Body of pancreas (tissue), 4 donors: ENCODE data around the gene FEM1B. TPM values are rescaled to one million over a fixed set of nuclear protein-coding genes. Genes with fewer than 3 reads are reported as not detected.

Experiments
- ATAC-seq: fragments of 150-250 bp; one replicate; pipeline ENCODE4 v1.9.1; 2016
- DNase-seq, 4 donors: peaks; one replicate each; pipeline ENCODE4 v3.0.0-alpha.2; 2019
- H3K27ac ChIP-seq, 4 donors: fragments of 200-600 bp; sonication (generic); 1 replicate in 3 of 4; 2 replicates in 1 of 4; pipeline versions ENCODE4 v1.5.1 to v1.6.1; 2016 to 2019; ENCODE audit warnings: mild to moderate bottlenecking in 1 of 4, mixed read lengths in 1 of 4, moderate library complexity in 1 of 4
- H3K27me3 ChIP-seq, 2 donors: fragments of 200-600 bp; sonication (generic); one replicate each; pipeline ENCODE4 v1.6.0; 2016; ENCODE audit warnings: mild to moderate bottlenecking in 1 of 2
- H3K36me3 ChIP-seq, 2 donors: fragments of 200-600 bp; sonication (generic); replicated peaks in 1 of 2; 2 replicates each; pipeline ENCODE4 v1.5.1; 2016; ENCODE audit warnings: low read depth in 2 of 2; ENCODE audit not compliant: insufficient read depth in 1 of 2
- H3K4me1 ChIP-seq: fragments of 200-600 bp; sonication (generic); one replicate; pipeline ENCODE4 v1.6.0; 2016
- H3K4me3 ChIP-seq, 2 donors: fragments of 200-600 bp; sonication (generic); 1 replicate in 1 of 2; 2 replicates in 1 of 2; pipeline ENCODE4 v1.5.1; 2016 to 2019
- H3K9me3 ChIP-seq, 3 donors: fragments of 200-600 bp; sonication (generic); 1 replicate in 2 of 3; 2 replicates in 1 of 3; pipeline ENCODE4 v1.5.1; 2016
- POLR2A ChIP-seq, 3 donors: fragments of 450-650 bp; IDR thresholded peaks; one replicate each; pipeline ENCODE4 v1.6.1; 2016; ENCODE audit warnings: antibody characterized with exemption in 3 of 3, mild to moderate bottlenecking in 2 of 3
- whole genome bisulfite sequencing, 2 donors: methylation state at CpG; one replicate each; pipeline ENCODE4 v1.1.5; 2017; 5-methylcytosine and 5-hydroxymethylcytosine counted together
- intact Hi-C: fragments of 100-400 bp; cut with DNase I; formaldehyde crosslinking; loops from one replicate; pipeline ENCODE4 v1.15.1; 2023
- total RNA-seq, 2 donors: library from RNA; depleted of rRNA; stranded (reverse); fragments of >200 nt; gene quantifications; one replicate each; pipeline ENCODE4 v1.1.0, GENCODE V29; 2016
- TF ChIP-seq, protein P1 (sequence below), 7 experiments: fragments of 450-650 bp in 4 of 7; fragments of 200-600 bp in 3 of 7; sonication (generic) in 3 of 7; IDR thresholded peaks; one replicate each; pipeline ENCODE4 v1.5.1; 2016 to 2019; ENCODE audit warnings: antibody characterized with exemption in 7 of 7

FEM1B gene
- total RNA-seq, 2 donors from 2014 or later = 10.5 to 19.7 TPM

DNA sequence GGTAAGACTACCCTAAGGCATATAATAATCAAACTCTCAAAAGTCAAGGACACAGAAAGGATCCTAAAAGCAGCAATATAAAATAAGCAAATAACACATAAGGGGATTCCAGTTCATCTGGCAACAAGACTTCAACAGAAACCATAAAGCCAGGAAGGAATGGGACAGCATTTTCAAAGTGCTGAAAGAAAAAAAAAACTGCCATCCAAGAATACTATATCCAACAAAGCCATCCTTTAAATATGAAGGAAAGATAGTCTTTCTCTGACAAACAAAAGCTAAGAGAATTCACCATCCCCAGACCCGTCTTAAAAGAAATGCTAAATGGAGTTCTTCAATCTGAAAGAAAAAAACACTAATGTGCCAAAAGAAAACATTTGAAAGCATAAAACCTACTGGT lies 33.3 kb upstream of the FEM1B start:
- no peak for TF ChIP-seq POLR2A (IDR thresholded peaks at IDR 0.05)
- TF ChIP-seq, protein P1, sequence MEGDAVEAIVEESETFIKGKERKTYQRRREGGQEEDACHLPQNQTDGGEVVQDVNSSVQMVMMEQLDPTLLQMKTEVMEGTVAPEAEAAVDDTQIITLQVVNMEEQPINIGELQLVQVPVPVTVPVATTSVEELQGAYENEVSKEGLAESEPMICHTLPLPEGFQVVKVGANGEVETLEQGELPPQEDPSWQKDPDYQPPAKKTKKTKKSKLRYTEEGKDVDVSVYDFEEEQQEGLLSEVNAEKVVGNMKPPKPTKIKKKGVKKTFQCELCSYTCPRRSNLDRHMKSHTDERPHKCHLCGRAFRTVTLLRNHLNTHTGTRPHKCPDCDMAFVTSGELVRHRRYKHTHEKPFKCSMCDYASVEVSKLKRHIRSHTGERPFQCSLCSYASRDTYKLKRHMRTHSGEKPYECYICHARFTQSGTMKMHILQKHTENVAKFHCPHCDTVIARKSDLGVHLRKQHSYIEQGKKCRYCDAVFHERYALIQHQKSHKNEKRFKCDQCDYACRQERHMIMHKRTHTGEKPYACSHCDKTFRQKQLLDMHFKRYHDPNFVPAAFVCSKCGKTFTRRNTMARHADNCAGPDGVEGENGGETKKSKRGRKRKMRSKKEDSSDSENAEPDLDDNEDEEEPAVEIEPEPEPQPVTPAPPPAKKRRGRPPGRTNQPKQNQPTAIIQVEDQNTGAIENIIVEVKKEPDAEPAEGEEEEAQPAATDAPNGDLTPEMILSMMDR (IDR thresholded peaks at IDR 0.05) = no peak
- intact Hi-C loops = no loop called here
- Histone ChIP-seq H3K4me1 (no peaks in the 10 kb centered on the region), H3K9me3 (no peaks in the 10 kb centered on the region), H3K27me3 (no peaks in the 10 kb centered on the region), H3K36me3 (no peaks in the 10 kb centered on the region), H3K27ac (no peak overlapping the region), H3K4me3 (no peak overlapping the region)
- no peak for ATAC-seq
- no peak for DNase-seq
- WGBS, 2 donors = 89 to 100% methylated on average over 1 of the region's 1 CpG

DNA sequence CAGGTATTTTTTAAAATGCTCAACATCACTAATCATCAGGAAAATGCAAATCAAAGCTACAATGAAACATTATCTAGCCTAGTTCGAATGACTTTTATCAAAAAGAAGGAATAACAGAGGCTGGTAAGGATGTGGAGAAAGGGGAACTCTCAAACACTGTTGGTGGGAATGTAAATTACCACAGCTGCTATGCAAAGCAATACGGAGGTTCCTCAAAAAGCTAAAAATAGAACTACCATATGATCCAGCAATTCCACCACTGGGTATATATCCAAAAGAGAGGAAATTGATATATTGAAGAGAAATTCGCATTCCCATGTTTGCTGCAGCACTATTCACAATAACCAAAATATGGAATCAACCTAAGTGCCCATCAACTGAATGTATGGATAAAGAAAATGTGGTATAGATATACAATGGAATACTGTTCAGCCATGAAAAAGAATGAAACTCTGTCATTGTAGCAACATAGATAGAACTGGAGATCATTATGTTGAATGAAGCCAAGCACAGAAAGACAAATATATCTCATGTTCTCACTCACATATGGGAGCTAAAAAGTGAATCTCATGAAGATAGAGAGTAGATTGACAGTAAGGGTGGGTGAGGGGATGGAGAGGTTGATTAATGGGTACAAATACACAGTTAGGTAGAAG lies 28.4 kb upstream of the FEM1B start:
- no peaks in the 10 kb centered on the region for H3K27me3 ChIP-seq
- H3K4me3 ChIP-seq = no peak overlapping the region
- intact Hi-C loops = no loop called here
- 56 to 58% methylated on average over 3 of the region's 3 CpGs for WGBS, 2 donors
- H3K9me3 ChIP-seq = no peaks in the 10 kb centered on the region
- H3K27ac ChIP-seq = no peak overlapping the region
- peaks cover 4% of the 10 kb centered on the region for H3K4me1 ChIP-seq
- ATAC-seq (no peak), DNase-seq (no peak)
- no peak for TF ChIP-seq POLR2A (IDR thresholded peaks at IDR 0.05)
- TF ChIP-seq, protein P1 (IDR thresholded peaks at IDR 0.05) = no peak
- no peaks in the 10 kb centered on the region for H3K36me3 ChIP-seq

DNA sequence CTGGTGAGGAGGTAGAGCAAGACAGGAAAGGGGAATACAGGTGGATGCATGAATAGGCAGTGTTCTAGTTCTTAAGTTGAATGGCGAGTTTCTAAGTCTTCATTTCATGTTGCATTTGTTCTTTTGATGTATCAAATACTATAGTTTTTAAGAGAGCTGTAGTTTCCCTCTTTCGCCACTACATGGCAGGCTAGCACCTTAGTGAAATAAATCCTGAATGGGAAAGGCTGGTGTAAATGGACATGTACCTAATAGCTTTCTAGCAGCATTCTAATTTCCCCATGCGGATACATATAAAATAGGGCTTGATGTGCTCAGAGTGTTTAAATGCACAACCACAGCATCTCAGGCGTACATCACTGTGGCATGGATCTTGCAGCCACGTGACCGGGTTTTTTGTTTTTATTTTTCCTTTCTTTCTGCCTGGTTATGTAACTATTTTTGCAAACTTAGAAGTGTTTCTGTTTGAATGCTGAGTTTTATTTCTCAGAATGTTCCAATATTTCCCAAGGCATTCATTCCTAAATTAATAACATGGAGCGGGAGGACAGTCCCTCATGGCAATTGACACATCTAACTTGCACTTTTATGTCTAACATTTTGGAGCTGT lies 24.5 kb upstream of the FEM1B start:
- Histone ChIP-seq H3K36me3 (no peaks in the 10 kb centered on the region), H3K4me3 (no peak overlapping the region), H3K27me3 (no peaks in the 10 kb centered on the region), H3K9me3 (no peaks in the 10 kb centered on the region), H3K4me1 (peaks cover 4% of the 10 kb centered on the region), H3K27ac (no peak overlapping the region)
- ATAC-seq = peak; percentile 71
- intact Hi-C loops = no loop called here
- no peak for TF ChIP-seq POLR2A (IDR thresholded peaks at IDR 0.05)
- TF ChIP-seq, protein P1 (IDR thresholded peaks at IDR 0.05) = peak; percentile 56 to 89 (median 86)
- DNase-seq = peak; percentile 36 to 69 (median 57)
- WGBS, 2 donors = 12 to 18% methylated on average over 7 of the region's 7 CpGs

DNA sequence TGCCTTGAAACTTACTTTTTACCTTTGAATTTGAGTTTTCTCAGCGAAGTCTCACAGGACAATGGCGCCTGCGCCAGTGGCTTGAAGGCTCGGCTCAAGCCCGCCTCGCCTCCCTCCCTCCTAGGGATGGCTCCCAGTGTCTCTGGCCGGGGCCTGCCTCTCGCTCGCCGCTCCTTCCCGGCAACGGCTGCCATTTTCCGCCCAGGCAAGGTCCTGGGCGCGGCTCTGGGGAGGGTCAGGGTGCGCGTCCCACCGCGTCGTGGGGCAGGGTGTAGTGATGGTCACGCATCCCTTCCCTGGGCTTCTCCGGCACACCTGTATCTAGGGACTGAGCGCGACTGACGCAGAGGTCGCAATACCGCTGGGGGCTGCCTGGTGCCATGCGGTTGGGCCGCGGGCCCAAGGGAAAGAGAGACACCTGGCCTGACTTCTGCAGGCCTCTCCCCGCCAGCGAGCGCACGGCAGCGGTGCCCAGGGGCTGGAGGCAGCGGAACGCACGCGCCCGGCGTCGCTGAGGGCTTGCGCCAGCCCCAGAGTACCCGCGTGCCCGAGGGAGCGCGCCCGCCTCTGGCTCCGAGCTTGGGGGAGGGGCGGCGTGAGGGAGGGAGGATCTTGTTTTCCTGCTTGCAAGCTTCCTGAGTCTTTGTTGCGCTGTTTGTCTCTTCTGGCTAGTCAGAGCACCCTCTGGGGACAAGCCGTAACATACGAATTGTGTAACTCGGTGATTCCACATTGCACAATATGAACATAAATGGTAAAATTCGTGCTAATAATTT lies 20.7 kb upstream of the FEM1B start:
- 13 to 20% methylated on average over 7 to 55 of the region's 57 CpGs for WGBS, 2 donors
- no peaks in the 10 kb centered on the region for H3K36me3 ChIP-seq
- no peak overlapping the region for H3K4me3 ChIP-seq
- peak; percentile 33 to 76 (median 70) for TF ChIP-seq POLR2A (IDR thresholded peaks at IDR 0.05)
- TF ChIP-seq, protein P1 (IDR thresholded peaks at IDR 0.05) = no peak
- DNase-seq = peak; percentile 82 to 90 (median 86)
- H3K9me3 ChIP-seq = no peaks in the 10 kb centered on the region
- intact Hi-C loops = no loop called here
- H3K27ac ChIP-seq = peak overlapping the region; percentile 11 to 79 (median 68)
- peaks cover 0 to under 1% of the 10 kb centered on the region in 2 donors for H3K27me3 ChIP-seq
- peaks cover 4% of the 10 kb centered on the region for H3K4me1 ChIP-seq
- ATAC-seq = peak; percentile 86
